Mammary epithelial cell (primary cell): ENCODE data around the gene TUBA3E.
"Not testable (repeated sequence)": the region's sequence is repeated elsewhere in the genome, so short reads cannot be mapped to it uniquely, and the experiment has no call there.

Experiments
- EZH2 ChIP-seq: IDR thresholded peaks from 2 replicates; pipeline ENCODE4 v1.6.1; 2012; ENCODE audit warnings: low read length, inconsistent platforms, borderline replicate concordance
- TF ChIP-seq, protein P1 (sequence below), 2 donors: IDR thresholded peaks in 1 of 2; conservative IDR thresholded peaks in 1 of 2; 2 replicates each; pipeline ENCODE4 v1.5.1; 2011 to 2012; ENCODE audit warnings: inconsistent platforms in 2 of 2, low read length in 2 of 2, mild to moderate bottlenecking in 2 of 2, control low read depth in 1 of 2, low read depth in 1 of 2; ENCODE audit not compliant: insufficient read depth in 1 of 2; ENCODE audit errors: extremely low read depth in 1 of 2

DNA sequence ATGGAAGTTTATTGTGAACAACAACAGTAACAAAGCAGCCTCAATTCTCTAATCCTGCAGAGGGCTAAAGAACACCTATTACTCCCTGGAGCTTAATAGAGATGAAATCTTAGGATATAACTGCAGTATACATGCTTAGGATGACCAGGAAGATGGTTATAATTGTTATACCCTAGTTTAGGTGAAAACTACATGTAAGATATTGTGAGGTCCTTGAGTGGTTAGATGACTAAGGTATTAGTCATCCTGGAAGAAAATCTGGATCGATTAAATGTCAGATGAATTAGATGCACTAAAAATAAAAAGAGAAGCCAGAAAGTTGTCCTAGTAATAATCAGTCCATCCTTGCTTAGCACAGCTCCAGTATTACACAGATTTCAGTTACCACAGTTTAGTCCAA is 22.3 kb upstream of the TUBA3E start:
- TF ChIP-seq EZH2 = not testable (repeated sequence)
- TF ChIP-seq, protein P1, sequence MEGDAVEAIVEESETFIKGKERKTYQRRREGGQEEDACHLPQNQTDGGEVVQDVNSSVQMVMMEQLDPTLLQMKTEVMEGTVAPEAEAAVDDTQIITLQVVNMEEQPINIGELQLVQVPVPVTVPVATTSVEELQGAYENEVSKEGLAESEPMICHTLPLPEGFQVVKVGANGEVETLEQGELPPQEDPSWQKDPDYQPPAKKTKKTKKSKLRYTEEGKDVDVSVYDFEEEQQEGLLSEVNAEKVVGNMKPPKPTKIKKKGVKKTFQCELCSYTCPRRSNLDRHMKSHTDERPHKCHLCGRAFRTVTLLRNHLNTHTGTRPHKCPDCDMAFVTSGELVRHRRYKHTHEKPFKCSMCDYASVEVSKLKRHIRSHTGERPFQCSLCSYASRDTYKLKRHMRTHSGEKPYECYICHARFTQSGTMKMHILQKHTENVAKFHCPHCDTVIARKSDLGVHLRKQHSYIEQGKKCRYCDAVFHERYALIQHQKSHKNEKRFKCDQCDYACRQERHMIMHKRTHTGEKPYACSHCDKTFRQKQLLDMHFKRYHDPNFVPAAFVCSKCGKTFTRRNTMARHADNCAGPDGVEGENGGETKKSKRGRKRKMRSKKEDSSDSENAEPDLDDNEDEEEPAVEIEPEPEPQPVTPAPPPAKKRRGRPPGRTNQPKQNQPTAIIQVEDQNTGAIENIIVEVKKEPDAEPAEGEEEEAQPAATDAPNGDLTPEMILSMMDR (conservative IDR thresholded peaks at IDR 0.05 in 1 of 2, IDR thresholded peaks at IDR 0.05 in 1 of 2; ENCODE audit: extremely low read depth in 1 of 2, insufficient read depth in 1 of 2, low read depth in 1 of 2, low read length in 2 of 2) = not testable (repeated sequence)
